Raji (cell line): ENCODE measurements around the gene MRPL20.

ENCODE experiments used
- POLR2A ChIP-seq: IDR thresholded peaks from 2 replicates; pipeline ENCODE4 v1.6.1; 2011; ENCODE audit warnings: low read depth, low read length, control low read depth; ENCODE audit not compliant: insufficient read depth

MRPL20 gene

DNA sequence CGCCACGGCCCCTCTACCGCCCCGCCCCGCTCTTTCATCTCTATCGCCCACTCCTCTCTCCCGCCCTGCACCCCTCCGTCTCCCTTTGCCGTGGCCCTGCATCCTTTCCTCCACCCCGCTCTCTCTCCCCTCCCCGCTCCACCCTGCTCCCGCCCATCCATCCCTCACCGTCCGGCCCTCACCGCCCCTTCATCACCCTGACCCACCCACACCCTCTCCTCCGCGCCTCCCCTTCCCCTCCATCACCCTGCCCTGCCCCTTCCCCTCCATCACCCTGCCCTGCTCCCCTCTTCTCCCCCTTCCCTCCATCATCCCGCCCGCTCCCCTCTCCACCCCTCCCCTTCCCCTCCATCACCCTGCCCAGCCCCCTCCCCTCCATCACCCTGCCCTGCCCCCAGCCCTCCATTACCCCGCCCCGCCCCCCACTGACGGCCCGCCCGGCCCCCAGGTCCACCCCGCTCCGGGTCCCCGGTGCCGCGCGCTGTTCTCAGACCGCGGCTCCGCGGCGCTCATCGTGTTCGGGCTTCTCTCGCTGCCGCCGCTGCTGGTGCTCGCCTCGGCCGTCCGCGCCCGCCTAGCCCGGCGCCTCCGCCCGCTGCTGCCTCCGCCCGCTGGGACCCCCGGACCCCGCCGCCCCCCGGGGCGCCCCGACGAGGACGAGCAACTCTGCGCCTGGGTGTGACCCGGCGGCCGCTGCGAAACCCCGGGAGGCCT lies 20.2 kb upstream of the MRPL20 start:
- no peak for TF ChIP-seq POLR2A

DNA sequence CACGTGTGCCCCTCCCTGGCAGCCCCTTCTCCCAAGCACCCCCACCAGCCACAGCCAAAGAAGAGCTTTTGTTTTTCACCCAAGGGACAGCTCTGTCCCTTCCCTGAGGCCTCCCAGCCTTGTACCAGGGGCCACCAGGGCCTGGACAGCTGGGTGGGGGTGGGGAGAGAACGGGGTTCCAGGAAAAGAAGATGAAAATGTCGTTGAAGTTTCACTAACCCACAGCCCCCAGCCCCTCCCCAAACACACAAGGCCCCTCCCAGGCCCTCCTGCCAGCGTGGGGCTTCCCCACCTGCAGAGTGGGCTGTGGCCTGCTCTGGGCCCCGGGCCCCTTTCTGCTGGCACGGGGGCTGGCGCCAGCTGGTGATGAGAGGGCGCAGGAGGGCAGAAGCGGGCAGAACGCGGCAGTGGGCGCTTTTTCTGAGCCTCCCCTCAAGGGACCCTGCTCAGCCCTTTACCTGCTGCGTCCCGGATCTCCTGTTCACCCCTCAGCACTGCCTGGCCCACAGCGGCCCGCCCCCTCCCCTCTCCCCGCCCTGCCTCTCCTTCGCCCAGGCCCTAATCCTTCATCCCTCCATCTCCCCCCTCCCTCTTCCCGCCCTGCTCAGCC lies 19.5 kb upstream of the MRPL20 start:
- TF ChIP-seq POLR2A, result no peak

DNA sequence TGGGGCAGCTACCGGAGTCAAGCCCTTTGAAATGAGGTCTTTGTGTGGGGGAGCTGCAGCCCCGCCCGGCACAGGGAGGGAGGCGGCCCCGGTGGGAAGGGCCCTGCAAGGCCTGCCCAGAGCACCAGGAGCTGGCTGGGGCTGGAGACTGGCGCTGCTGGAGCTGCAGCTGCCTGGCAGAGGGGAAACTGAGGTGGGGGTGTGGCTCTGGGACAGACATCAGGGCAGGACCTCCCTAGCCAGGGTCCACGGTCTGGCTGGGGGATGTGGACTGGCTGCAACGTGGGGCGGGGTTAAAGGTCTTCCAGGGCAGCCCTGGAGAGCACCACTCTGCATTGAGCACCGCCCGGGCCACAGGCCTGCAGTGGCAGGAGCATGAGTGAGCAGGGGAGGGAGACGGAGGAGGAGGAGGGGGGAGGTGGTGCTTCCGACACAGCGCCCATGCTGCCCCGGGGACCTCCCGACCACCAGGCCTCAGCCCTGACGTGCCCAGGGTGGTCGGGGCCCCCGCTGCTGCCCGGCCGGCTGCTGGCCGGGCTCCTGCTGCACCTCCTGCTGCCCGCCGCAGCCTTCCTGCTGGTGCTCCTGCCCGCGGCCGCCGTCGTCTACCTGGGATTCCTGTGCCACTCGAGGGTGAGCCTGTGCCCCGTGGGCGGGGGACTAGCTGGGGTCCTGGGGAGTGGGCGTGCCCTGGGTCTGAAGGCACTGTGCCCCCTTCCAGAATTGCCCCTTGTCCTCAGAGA lies 18.8 kb upstream of the MRPL20 start:
- TF ChIP-seq POLR2A, result no peak

DNA sequence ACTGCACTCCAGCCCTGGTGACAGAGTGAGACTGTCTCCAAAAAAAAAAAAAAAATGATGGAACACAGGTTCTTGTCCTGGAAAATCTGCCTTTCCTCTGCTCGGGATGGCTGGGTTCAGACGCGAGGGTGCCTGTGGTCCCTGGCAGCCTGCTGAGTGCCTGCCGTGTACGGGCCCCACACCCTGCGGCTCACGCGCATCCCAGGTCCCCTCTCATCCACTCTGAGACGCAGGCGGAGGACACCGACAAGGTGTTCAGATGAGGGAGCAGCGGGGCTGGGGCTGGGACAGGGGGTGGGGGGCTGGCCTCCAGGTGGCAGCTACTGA lies 18.3 kb upstream of the MRPL20 start:
- TF ChIP-seq POLR2A, result no peak

DNA sequence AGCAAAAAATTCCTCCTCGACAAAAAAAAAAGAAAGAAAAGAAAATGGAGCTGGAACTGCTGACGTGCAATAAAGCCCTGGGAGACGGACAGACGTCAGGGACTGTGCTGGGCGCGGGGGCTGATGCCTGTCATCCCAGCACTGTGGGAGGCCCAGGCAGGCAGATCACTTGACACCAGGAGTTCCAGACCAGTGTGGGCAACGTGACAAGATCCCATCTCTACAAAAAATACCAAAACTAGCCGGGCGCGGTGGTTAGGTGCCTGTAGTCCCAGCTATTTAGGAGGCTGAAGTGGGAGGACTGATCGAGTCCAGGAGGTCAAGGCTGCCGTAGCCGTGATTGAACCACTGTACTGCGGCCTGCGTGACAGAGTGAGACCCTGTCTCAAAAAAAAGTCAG lies 17.6 kb upstream of the MRPL20 start:
- no peak for TF ChIP-seq POLR2A

DNA sequence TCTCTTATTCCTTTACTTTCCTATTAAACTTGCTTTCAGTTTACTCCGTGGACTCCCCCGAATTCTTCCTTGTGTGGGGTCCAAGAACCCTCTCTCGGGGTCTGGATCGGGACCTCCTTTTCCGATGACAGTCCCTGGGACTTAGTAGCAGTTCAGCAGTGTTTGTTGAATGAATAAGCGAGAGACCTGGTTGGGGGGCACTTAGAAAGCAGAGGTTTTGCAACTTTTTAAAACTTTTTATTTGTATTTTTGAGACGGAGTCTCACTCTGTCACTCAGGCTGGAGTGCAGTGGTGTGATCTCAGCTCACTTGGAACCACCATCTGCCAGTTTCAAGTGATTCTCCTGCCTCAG lies 16.1 kb upstream of the MRPL20 start:
- no peak for TF ChIP-seq POLR2A

DNA sequence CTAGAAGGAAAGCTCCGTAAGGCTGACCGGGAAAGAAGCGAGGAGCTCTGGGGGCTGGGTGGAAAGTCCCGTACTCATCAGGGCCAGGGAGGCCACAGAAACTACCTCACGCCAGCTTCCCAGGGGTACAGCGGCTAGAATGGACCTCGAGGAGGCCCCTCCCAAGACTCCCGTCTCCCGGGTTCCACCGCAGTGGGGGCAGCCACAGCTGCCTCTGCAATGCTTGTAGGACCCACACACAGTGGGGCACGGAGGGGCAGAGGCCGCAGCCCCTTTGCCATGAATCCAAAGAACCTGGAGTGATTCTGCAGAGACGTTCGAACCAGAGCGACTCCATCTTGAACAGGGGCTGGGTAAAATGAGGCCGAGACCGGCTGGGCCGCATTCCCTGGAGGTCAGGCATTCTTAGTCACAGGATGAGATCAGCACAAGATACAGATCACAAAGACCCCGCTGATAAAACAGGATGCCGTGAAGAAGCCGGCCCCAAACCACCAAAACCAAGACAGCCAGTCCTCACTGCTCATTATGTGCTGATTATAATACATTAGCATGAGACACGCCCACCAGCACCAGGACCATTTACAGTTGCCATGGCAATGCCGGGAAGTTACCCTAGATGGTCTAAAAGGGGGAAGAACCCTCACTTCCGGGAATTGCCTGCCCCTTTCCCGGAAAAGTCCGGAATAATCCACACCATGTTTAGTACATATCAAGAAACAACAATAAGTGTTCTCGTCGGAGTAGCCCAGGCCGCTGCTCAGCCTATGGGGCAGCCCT lies 15.6 kb upstream of the MRPL20 start:
- TF ChIP-seq POLR2A, result no peak

DNA sequence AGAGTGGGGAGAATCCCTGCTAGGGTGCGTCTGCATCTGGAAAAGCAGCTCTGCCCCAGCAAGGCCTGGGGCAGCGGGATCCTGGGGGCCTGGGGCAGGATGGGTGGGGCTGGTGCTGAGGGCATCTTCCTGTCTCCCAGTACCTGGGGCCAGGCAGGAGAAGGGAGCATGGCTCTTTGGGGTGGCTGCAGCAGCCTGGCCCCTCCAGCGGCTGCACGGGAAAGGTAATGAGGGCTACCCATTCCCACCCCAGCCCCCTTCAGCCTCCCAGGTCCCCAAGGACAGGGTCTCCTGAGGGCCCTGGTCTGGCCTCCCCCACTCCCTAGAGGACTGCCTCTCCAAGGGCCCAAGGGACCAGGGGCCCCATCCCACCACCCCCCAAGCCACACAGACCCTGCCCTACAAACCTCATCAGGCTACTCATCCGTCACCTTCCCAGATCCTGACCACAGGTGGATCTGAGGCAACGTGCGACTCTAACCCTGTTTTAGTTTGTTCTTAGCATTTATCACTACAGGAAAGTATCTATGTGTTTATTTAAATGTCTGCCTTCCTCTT lies 14.9 kb upstream of the MRPL20 start:
- no peak for TF ChIP-seq POLR2A

DNA sequence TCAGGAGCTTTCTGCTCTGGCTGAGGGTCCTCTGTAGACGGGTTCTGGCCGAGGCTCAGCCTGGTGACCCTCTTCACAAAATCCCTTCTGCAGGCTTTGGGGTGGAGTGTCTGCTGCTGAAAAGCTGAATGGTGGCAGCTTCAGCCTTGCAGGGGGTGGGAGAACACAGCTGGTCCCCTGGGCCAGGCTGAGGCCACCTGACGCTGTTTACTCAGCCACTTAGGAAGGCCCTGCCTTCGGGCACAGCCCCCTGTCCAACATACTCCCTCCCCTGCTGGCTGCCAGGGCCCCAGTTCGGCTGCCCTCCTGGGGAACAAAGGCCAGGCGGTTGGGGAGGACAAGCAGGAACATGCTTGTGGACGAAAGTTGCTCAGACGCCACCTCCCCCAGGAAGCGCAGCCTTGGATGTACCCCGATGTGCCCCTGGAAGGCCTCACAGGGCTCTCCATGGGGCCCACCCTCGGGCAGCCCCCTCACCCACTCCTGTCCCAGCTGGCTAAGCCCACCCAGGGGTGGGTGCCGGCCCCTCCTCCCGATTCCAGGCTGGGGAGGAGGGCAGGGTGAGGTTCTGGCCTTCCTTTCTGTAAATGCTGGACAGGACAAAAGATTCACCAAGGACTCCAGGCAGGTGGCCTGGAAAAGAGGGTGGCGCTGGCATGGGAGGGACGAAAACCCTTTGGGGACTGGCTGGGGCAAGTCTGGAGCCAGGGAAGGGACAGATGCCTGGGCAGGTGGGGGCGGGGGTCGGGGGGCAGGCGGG lies 14.2 kb upstream of the MRPL20 start, which contains the start of gene ANKRD65:
Gene ANKRD65, minus strand, starts transcription at position 130 of the 760 bp plus-strand sequence. CDS start 271 bp downstream, outside the sequence.
- no peak for TF ChIP-seq POLR2A

DNA sequence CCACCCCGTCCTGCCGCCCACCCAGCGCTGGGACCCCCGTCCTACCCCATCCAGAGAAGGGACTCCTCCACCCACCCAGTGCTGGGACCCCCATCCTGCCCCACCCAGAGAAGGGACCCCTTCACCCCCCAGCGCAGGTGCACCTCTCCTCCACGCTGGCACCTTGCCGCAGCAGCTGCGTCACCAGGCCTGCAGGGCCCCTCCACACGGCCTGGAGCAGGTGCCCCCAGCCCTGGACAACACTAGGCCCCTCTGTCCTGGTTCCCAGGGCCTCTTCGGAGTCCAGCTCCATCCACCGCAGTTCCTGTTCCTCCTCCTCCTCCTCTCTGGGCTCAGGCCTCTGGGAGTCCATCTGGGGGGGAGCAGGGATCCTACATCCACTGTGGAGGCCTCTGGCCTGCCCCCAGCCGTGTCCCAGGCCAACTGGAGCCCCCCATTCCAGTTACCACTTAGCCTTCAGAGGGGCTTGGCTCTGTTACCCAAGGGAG lies 13.6 kb upstream of the MRPL20 start:
- no peak for TF ChIP-seq POLR2A

DNA sequence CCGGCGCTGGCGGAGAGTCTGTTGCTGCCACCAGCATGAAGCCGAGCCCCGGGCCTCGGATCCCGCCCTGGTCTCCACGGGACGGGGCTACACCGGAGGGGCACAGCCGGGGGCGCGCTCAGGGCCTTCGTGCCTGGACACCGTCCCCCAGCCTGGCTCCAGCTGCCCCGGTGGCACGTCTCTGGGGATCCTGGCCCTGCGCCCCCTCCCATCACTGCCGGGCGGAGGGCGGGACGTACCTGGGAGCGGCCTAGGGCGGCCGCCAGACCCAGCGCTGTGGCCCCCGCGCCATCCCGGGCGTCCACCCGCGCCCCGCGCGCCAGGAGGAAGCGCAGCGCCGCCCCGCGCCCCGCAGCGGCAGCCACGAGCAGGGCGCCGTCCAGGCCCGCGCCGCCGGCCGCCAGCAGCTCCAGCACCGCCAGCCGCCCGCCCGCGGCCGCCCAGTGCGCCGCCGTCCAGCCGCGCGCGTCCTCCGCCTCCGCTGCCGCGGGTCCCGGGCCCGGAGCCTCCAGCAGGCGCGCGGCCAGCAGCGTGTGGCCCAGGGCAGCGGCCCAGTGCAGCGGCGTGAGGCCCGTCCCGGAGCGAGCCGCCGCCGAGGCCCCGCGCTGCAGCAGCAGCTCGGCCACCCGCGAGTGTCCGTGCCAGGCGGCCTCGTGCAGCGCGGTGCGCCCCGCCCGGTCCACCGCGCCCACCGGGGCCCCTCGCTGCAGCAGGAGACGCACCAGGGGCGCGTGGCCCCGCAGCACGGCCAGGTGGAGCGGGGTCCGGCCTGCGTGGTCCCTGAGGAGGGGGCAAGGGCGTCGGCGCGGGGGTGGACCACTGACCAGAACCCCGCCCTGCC lies 12.9 kb upstream of the MRPL20 start:
- TF ChIP-seq POLR2A, result no peak

DNA sequence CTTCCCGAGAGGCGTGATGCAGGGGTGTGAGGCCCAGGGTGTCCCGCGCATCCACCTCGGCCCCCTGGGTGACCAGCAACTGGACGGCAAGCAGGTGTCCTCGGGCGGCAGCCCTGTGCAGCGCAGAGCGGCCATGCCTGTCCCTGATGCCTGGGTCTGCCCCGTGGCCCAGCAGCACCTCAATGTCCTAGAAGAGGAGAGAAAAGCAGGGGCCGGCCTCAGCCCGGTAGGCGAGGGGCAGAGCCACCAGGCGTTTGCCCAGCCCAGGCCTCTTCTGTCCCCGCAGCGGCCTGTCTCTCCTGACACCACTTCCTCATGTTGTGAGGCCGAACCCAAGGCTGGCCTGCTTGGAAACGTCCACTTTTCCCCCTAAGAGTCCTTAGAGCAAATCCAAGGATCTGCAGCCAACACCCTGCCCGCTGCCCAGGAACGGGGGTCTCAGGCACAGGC lies 12.3 kb upstream of the MRPL20 start:
- TF ChIP-seq POLR2A, result no peak
